IPS DF 6.9 (cell line): ENCODE measurements around the gene CXCR2.
"Not testable (repeated sequence)": the region's sequence is repeated elsewhere in the genome, so short reads cannot be mapped to it uniquely, and the experiment has no call there.

ENCODE experiments used
- DNase-seq: peaks from one replicate; pipeline ENCODE4 v3.0.0-alpha.2; 2013; ENCODE audit warnings: low read depth, low spot score
- H3K27ac ChIP-seq: one replicate; pipeline ENCODE4 v1.5.1; 2013; ENCODE audit warnings: low read length, control low read depth
- H3K27me3 ChIP-seq: 2 replicates; pipeline ENCODE4 v1.6.1; 2013; ENCODE audit warnings: mild to moderate bottlenecking, low read length; ENCODE audit not compliant: control insufficient read depth, insufficient read depth
- H3K36me3 ChIP-seq: 2 replicates; pipeline ENCODE4 v1.6.1; 2013; ENCODE audit warnings: low read length; ENCODE audit not compliant: control insufficient read depth, insufficient read depth
- H3K4me1 ChIP-seq: 2 replicates; pipeline ENCODE4 v1.6.1; 2013; ENCODE audit warnings: low read length; ENCODE audit not compliant: control insufficient read depth, insufficient read depth
- H3K4me3 ChIP-seq: 2 replicates; pipeline ENCODE4 v1.5.1; 2013; ENCODE audit warnings: mild to moderate bottlenecking, low read length
- H3K9me3 ChIP-seq: 2 replicates; pipeline ENCODE4 v1.6.1; 2013; ENCODE audit warnings: low read length, inconsistent platforms; ENCODE audit not compliant: control insufficient read depth, insufficient read depth
- WGBS: extraction: QIAGEN DNeasy Blood & Tissue Kit; methylation state at CpG from one replicate; pipeline ENCODE4 v1.1.7; 2013; ENCODE audit warnings: mixed read lengths, missing lambda C conversion rate; ENCODE audit not compliant: insufficient read length, insufficient coverage; 5-methylcytosine and 5-hydroxymethylcytosine counted together

The CXCR2 gene

DNA sequence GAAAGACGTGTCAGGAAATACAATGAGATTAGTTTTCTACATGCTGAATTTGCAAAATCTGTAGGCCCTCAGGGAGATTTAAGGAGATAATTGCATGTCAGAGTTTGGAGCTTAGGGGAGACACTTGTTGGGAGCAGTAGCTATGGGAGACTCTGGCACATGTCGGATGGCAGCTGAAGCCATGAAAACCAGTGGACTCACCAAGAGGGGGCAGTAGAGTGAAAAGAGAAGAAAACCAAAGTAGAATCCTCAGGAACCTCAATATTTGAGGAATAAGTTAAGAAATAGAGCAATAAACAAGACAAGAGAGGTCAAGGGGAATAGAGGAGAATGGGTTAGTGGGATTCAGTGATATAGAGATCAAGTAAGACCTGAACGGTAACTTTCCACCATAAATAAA lies 31.9 kb upstream of the CXCR2 start:
- H3K27ac ChIP-seq: no peak overlapping the region
- H3K9me3 ChIP-seq: no peaks in the 10 kb centered on the region
- no CpG with 5 or more reads among the region's 3 CpGs for WGBS
- H3K36me3 ChIP-seq: no peaks in the 10 kb centered on the region
- no peaks in the 10 kb centered on the region for H3K27me3 ChIP-seq
- H3K4me1 ChIP-seq: no peaks in the 10 kb centered on the region
- DNase-seq: no peak
- no peak overlapping the region for H3K4me3 ChIP-seq

GRCh38 chr2:218095853-218096252 lies 30.0 kb upstream of the CXCR2 start:
- H3K4me1 ChIP-seq: no peaks in the 10 kb centered on the region
- no peaks in the 10 kb centered on the region for H3K9me3 ChIP-seq
- H3K27me3 ChIP-seq: no peaks in the 10 kb centered on the region
- no CpG with 5 or more reads among the region's 8 CpGs for WGBS
- H3K36me3 ChIP-seq: no peaks in the 10 kb centered on the region
- no peak overlapping the region for H3K27ac ChIP-seq
- no peak overlapping the region for H3K4me3 ChIP-seq
- DNase-seq: no peak

DNA sequence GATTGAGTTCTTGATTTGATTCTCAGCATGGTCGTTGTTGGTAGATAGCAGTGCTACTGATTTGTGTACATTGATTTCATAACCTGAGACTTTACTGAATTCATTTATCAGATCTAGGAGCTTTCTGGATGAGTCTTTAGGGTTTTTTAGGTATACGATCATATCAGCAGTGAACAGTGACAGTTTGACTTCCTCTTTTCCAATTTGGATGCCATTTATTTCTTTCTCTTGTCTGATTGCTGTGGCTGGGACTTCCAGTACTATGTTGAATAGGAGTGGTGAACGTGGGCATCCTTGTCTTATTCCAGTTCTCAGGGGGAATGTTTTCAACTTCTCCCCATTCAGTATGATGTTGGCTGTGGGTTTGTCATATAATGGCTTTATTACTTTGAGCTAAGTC lies 27.9 kb upstream of the CXCR2 start:
- Histone ChIP-seq H3K27ac (no peak overlapping the region), H3K4me1 (no peaks in the 10 kb centered on the region), H3K4me3 (no peak overlapping the region), H3K9me3 (no peaks in the 10 kb centered on the region), H3K27me3 (no peaks in the 10 kb centered on the region), H3K36me3 (no peaks in the 10 kb centered on the region)
- WGBS: no CpG with 5 or more reads among the region's 3 CpGs
- DNase-seq: no peak

DNA sequence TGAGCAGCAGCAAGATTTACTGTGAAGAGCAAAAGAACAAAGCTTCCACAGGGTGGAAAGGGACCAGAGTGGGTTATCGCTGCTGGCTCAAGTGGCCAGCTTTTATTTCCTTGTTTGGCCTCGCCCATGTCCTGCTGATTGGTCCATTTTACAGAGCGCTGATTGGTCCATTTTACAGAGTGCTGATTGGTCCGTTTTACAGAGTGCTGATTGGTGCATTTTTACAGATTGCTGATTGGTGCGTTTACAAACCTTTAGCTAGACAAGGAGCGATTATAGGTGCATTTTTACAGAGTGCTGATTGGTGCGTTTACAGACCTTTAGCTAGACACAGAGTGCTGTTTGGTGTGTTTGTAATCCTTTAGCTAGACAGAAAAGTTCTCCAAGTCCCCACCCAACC lies 17.0 kb upstream of the CXCR2 start:
- H3K9me3 ChIP-seq, DNase-seq, H3K4me3 ChIP-seq, H3K27ac ChIP-seq, H3K4me1 ChIP-seq, H3K27me3 ChIP-seq, H3K36me3 ChIP-seq: not testable (repeated sequence)
- no CpG with 5 or more reads among the region's 7 CpGs for WGBS

GRCh38 chr2:218121789-218122188 lies 4.0 kb upstream of the CXCR2 start:
- not testable (repeated sequence) for H3K4me3 ChIP-seq, H3K9me3 ChIP-seq, H3K27me3 ChIP-seq, H3K27ac ChIP-seq, H3K4me1 ChIP-seq, H3K36me3 ChIP-seq, DNase-seq
- WGBS: no CpG with 5 or more reads among the region's 4 CpGs

GRCh38 chr2:218122286-218122685 lies 3.5 kb upstream of the CXCR2 start:
- H3K4me3 ChIP-seq, DNase-seq, H3K27ac ChIP-seq, H3K27me3 ChIP-seq, H3K4me1 ChIP-seq, H3K9me3 ChIP-seq, H3K36me3 ChIP-seq: not testable (repeated sequence)

DNA sequence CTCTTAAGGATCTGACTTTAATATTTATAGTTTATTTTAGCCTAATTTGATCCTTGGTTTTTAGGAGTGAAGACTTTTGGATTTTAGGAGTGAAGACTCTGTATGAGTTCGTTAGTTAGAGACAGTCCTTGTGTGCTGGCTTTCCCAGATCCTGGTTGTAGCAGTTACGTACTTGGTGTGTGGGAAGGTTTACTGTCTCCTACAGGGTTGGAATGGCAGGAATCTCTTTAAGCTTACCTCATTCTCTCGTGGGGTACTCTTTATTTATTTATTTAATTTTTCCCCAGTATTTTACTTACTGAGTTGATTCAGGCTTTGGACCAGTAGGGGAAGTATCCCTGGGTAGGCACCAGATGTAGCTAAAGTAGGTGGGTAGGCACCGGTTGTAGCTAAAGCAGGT lies 1.8 kb upstream of the CXCR2 start:
- DNase-seq: no peak
- Histone ChIP-seq H3K27me3 (no peaks in the 10 kb centered on the region), H3K27ac (no peak overlapping the region), H3K4me1 (no peaks in the 10 kb centered on the region), H3K9me3 (no peaks in the 10 kb centered on the region), H3K4me3 (no peak overlapping the region), H3K36me3 (no peaks in the 10 kb centered on the region)
- WGBS: no CpG with 5 or more reads among the region's 4 CpGs

GRCh38 chr2:218125095-218125494 lies 733 bp upstream of the CXCR2 start:
- no peaks in the 10 kb centered on the region for H3K27me3 ChIP-seq
- no CpG with 5 or more reads among the region's 4 CpGs for WGBS
- no peak overlapping the region for H3K4me3 ChIP-seq
- H3K9me3 ChIP-seq: no peaks in the 10 kb centered on the region
- DNase-seq: no peak
- H3K27ac ChIP-seq: no peak overlapping the region
- no peaks in the 10 kb centered on the region for H3K4me1 ChIP-seq
- H3K36me3 ChIP-seq: no peaks in the 10 kb centered on the region

DNA sequence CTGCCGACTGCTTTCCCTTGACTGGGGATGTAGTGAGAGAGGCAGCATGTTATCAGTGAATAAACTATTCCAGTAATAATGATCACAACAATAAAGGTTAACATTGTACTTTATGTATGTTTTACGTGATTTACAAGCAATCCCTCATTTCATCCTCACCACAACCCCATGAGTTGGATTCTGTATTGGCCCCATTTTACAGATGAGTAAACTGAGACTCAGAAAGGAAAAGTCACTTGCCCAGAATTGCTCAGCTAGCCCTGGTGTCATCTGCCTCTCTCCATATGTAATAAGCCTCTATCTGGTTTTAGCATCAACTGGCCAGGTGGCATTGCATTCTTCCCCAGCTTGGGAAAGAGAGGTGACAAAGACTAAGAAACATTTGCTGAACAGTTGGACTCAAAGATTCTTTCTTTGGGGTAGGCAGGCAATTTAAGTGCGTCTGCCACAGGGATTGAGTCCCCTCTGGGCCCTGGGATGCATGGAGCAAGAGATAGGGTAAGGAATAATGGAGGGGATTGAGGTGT lies 2.2 kb downstream of the CXCR2 start:
- no CpG with 5 or more reads among the region's 3 CpGs for WGBS
- Histone ChIP-seq H3K36me3 (no peaks in the 10 kb centered on the region), H3K4me3 (no peak overlapping the region), H3K9me3 (no peaks in the 10 kb centered on the region), H3K4me1 (no peaks in the 10 kb centered on the region), H3K27me3 (no peaks in the 10 kb centered on the region), H3K27ac (no peak overlapping the region)
- no peak for DNase-seq

- Histone ChIP-seq H3K36me3 (no peaks in the 10 kb centered on the region), H3K27ac (no peak overlapping the region), H3K27me3 (no peaks in the 10 kb centered on the region), H3K4me1 (no peaks in the 10 kb centered on the region), H3K9me3 (no peaks in the 10 kb centered on the region), H3K4me3 (no peak overlapping the region)
- WGBS: no CpG with 5 or more reads among the region's 6 CpGs
- no peak for DNase-seq
Observed at GRCh38 chr2:218128781-218129457, 3.1 kb downstream of the CXCR2 start.

GRCh38 chr2:218129458-218130135 lies 3.8 kb downstream of the CXCR2 start:
- Histone ChIP-seq H3K4me3 (no peak overlapping the region), H3K27ac (no peak overlapping the region), H3K27me3 (no peaks in the 10 kb centered on the region), H3K9me3 (no peaks in the 10 kb centered on the region), H3K36me3 (no peaks in the 10 kb centered on the region), H3K4me1 (no peaks in the 10 kb centered on the region)
- WGBS: no CpG with 5 or more reads among the region's 6 CpGs
- no peak for DNase-seq
